CD4-positive, alpha-beta T cell (primary cell): Measurements from ENCODE around the gene TLL2. TPM values are rescaled to one million over a fixed set of nuclear protein-coding genes. Genes with fewer than 3 reads are reported as not detected.

Experiments
- ATAC-seq: fragments of 200-7000 bp; cut with Tn5 transposase; one replicate; pipeline ENCODE4 v1.10.0; 2022; ENCODE audit warnings: mild to moderate bottlenecking; ENCODE audit not compliant: poor library complexity
- CTCF ChIA-PET: fragments of 350-600 bp; sonication (Branson Sonifier 250); formaldehyde crosslinking; loops from one replicate; lab custom pipeline; 2021; ENCODE audit warnings: antibody characterized with exemption, inconsistent platforms; lab: Charles Lee
- POLR2A ChIA-PET: fragments of 350-600 bp; sonication (Branson Sonifier 250); formaldehyde crosslinking; loops from one replicate; lab custom pipeline; 2021; ENCODE audit warnings: antibody characterized with exemption, inconsistent platforms; lab: Charles Lee
- DNase-seq, 14 experiments: peaks; one replicate each; pipeline ENCODE4 v3.0.0-alpha.2; 2013 to 2020; ENCODE audit warnings: mixed read lengths in 2 of 14
- H3K27ac ChIP-seq, 2 donors: one replicate each; pipeline versions ENCODE4 v1.5.1 to v1.7.0; 2013; ENCODE audit warnings: low read length in 2 of 2, low read depth in 1 of 2, mild to moderate bottlenecking in 1 of 2
- H3K27me3 ChIP-seq, 2 experiments: 1 replicate in 1 of 2; 2 replicates in 1 of 2; pipeline versions ENCODE4 v1.6.1 to v1.7.0; 2013; ENCODE audit warnings: low read length in 2 of 2, control low read depth in 1 of 2, mild to moderate bottlenecking in 1 of 2, moderate library complexity in 1 of 2; ENCODE audit not compliant: insufficient read depth in 2 of 2, control insufficient read depth in 1 of 2
- H3K36me3 ChIP-seq: one replicate; pipeline ENCODE4 v1.6.1; 2013; ENCODE audit warnings: low read length, control low read depth; ENCODE audit not compliant: insufficient read depth
- H3K4me1 ChIP-seq: one replicate; pipeline ENCODE4 v1.6.1; 2013; ENCODE audit warnings: low read length, control low read depth; ENCODE audit not compliant: insufficient read depth
- H3K4me3 ChIP-seq: one replicate; pipeline ENCODE4 v1.5.1; 2013; ENCODE audit warnings: mild to moderate bottlenecking, low read length, moderate library complexity
- H3K9me3 ChIP-seq, 2 experiments: 1 replicate in 1 of 2; 2 replicates in 1 of 2; pipeline versions ENCODE4 v1.6.1 to v1.7.0; 2013; ENCODE audit warnings: low read length in 2 of 2, mild to moderate bottlenecking in 2 of 2, control low read depth in 1 of 2, moderate library complexity in 1 of 2; ENCODE audit not compliant: control insufficient read depth in 1 of 2, insufficient read depth in 1 of 2
- H3K27ac Mint-ChIP-seq: one replicate; pipeline ENCODE4 v1.8.0; 2020; ENCODE audit warnings: mixed read lengths
- H3K27me3 Mint-ChIP-seq: one replicate; pipeline ENCODE4 v1.8.0; 2021; ENCODE audit warnings: mixed read lengths
- H3K36me3 Mint-ChIP-seq: one replicate; pipeline ENCODE4 v1.8.0; 2021; ENCODE audit warnings: low read depth, mixed read lengths
- H3K4me1 Mint-ChIP-seq: one replicate; pipeline ENCODE4 v1.8.0; 2021; ENCODE audit warnings: low read depth, mixed read lengths
- H3K4me3 Mint-ChIP-seq: one replicate; pipeline ENCODE4 v1.8.0; 2020; ENCODE audit warnings: mild to moderate bottlenecking, mixed read lengths
- H3K9me3 Mint-ChIP-seq: one replicate; pipeline ENCODE4 v1.8.0; 2020; ENCODE audit warnings: mixed read lengths
- CTCF ChIP-seq: fragments of 200-600 bp; IDR thresholded peaks from one replicate; pipeline ENCODE4 v1.8.0; 2022; ENCODE audit warnings: antibody characterized with exemption, mild to moderate bottlenecking
- intact Hi-C, 2 experiments: fragments of 100-400 bp; cut with DNase I in 1 of 2; cut with micrococcal nuclease in 1 of 2; formaldehyde crosslinking; loops; one replicate each; pipeline versions ENCODE4 v1.15.1 to v1.9.0; 2023 to 2025; cut with DNase I, micrococcal nuclease
- total RNA-seq, 174 experiments: library from RNA in 2 of 174; stranded (reverse) in 2 of 174; gene quantifications; one replicate each; pipeline ENCODE4 v1.2.3 and lab custom pipeline; 2021 to 2026

The TLL2 gene
- total RNA-seq, 2 experiments from 2014 or later, result not detected

GRCh38 chr10:96321822-96322221 lies 191.9 kb downstream of the TLL2 start:
- Mint-ChIP-seq H3K4me1 (no peaks in the 10 kb centered on the region), H3K27me3 (peaks cover 27% of the 10 kb centered on the region), H3K36me3 (no peaks in the 10 kb centered on the region), H3K9me3 (no peaks in the 10 kb centered on the region), H3K27ac (no peak overlapping the region), H3K4me3 (no peak overlapping the region)
- no peaks in the 10 kb centered on the region for H3K9me3 ChIP-seq
- no peaks in the 10 kb centered on the region for H3K4me1 ChIP-seq
- peaks cover 0 to 5% of the 10 kb centered on the region in 2 experiments for H3K27me3 ChIP-seq
- ATAC-seq (no peak), DNase-seq (no peak)
- no peak overlapping the region for H3K4me3 ChIP-seq
- no peaks in the 10 kb centered on the region for H3K36me3 ChIP-seq
- intact Hi-C loops, result no loop called here
- no peak overlapping the region for H3K27ac ChIP-seq
- POLR2A ChIA-PET, result no interaction called here
- no peak for TF ChIP-seq CTCF
- CTCF ChIA-PET, result no interaction called here

GRCh38 chr10:96319754-96320474 lies 193.8 kb downstream of the TLL2 start:
- H3K36me3 ChIP-seq, result no peaks in the 10 kb centered on the region
- POLR2A ChIA-PET, result interaction anchor here (0.6 kb wide), 1 partner anchor 21 kb away, joined by 3 read pairs; no protein-coding TSS in a partner anchor

GRCh38 chr10:96317067-96317833 lies 196.5 kb downstream of the TLL2 start:
- H3K27me3 Mint-ChIP-seq, result peaks cover 43% of the 10 kb centered on the region
- Histone ChIP-seq H3K27ac (no peak overlapping the region), H3K9me3 (no peaks in the 10 kb centered on the region), H3K4me1 (no peaks in the 10 kb centered on the region), H3K27me3 (peaks cover 0 to 5% of the 10 kb centered on the region in 2 experiments), H3K4me3 (no peak overlapping the region), H3K36me3 (no peaks in the 10 kb centered on the region)
- ChIA-PET POLR2A (interaction anchor here (1.3 kb wide), 1 partner anchor 623 kb away, joined by 3 read pairs; the partner anchor contains the start of gene TCTN3), CTCF (no interaction called here)
- intact Hi-C loops, result loop anchor here in 1 of 2 experiments (1.0 kb wide), 1 partner anchor 300 kb away; no protein-coding TSS in a partner anchor
- no peaks in the 10 kb centered on the region for H3K4me1 Mint-ChIP-seq
- no peak for TF ChIP-seq CTCF
- DNase-seq (no peak), ATAC-seq (no peak)
- H3K36me3 Mint-ChIP-seq, result no peaks in the 10 kb centered on the region
- H3K9me3 Mint-ChIP-seq, result no peaks in the 10 kb centered on the region
- no peak overlapping the region for H3K4me3 Mint-ChIP-seq
- no peak overlapping the region for H3K27ac Mint-ChIP-seq

More at GRCh38 chr10:96319754-96320474, 193.8 kb downstream of the TLL2 start:
- Histone ChIP-seq H3K9me3 (no peaks in the 10 kb centered on the region), H3K4me3 (no peak overlapping the region), H3K27ac (no peak overlapping the region), H3K4me1 (no peaks in the 10 kb centered on the region), H3K27me3 (peaks cover 0 to 5% of the 10 kb centered on the region in 2 experiments)
- H3K4me3 Mint-ChIP-seq, result no peak overlapping the region
- no peaks in the 10 kb centered on the region for H3K4me1 Mint-ChIP-seq
- no peak overlapping the region for H3K27ac Mint-ChIP-seq
- ATAC-seq (no peak), DNase-seq (no peak)
- no peaks in the 10 kb centered on the region for H3K36me3 Mint-ChIP-seq
- H3K27me3 Mint-ChIP-seq, result peaks cover 36% of the 10 kb centered on the region
- TF ChIP-seq CTCF, result no peak
- H3K9me3 Mint-ChIP-seq, result no peaks in the 10 kb centered on the region
- CTCF ChIA-PET, result interaction anchor here (0.8 kb wide), 1 partner anchor 51 kb away, joined by 3 read pairs; no protein-coding TSS in a partner anchor
- intact Hi-C loops, result no loop called here

Other genes starting within 250 kb of the TLL2 start
- gene BLNK, start 242.4 kb downstream of the TLL2 start, total RNA-seq, result not detected
- gene DNTT, start 209.5 kb downstream of the TLL2 start, total RNA-seq, result under 1 TPM in 1 of 2 experiments, not detected in 1; 0.11 TPM
- not detected for gene OPALIN, start 154.9 kb downstream of the TLL2 start, total RNA-seq
- gene TM9SF3, start 73.1 kb upstream of the TLL2 start, total RNA-seq, result 10 to 100 TPM; 92.4 to 92.7 TPM
- under 1 TPM; 0.58 to 0.59 TPM for gene PIK3AP1, start 206.6 kb upstream of the TLL2 start, total RNA-seq